SK-N-SH treated with all-trans-retinoic acid at 6 μM for 48 hours (cell line): ENCODE results near the gene TOGARAM1.

ENCODE experiments used
- ATAC-seq: fragments of 200-7000 bp; cut with Tn5 transposase; 3 replicates; pipeline ENCODE4 v1.9.1; 2020; ENCODE audit warnings: mild to moderate bottlenecking, moderate library complexity
- ARNTL ChIP-seq: fragments of 450-650 bp; formaldehyde crosslinking; IDR thresholded peaks from 2 replicates; pipeline ENCODE4 v1.5.0; 2020; ENCODE audit warnings: low read depth, mild to moderate bottlenecking, moderate library complexity, borderline replicate concordance
- BACH2 ChIP-seq: fragments of 250-450 bp; sonication (Bioruptor Pico); IDR thresholded peaks from 2 replicates; pipeline ENCODE4 v1.9.0; 2021; ENCODE audit warnings: mild to moderate bottlenecking, borderline replicate concordance
- CREB5 ChIP-seq: fragments of 250-450 bp; sonication (Bioruptor Pico); IDR thresholded peaks from 2 replicates; pipeline ENCODE4 v1.5.1; 2020; ENCODE audit warnings: low read depth, mild to moderate bottlenecking, moderate library complexity
- CSRNP3 ChIP-seq: fragments of 250-450 bp; sonication (Bioruptor Pico); IDR thresholded peaks from 2 replicates; pipeline ENCODE4 v1.5.1; 2021; ENCODE audit warnings: mild to moderate bottlenecking, moderate library complexity
- ESRRG ChIP-seq: fragments of 250-450 bp; sonication (Bioruptor Pico); IDR thresholded peaks from 2 replicates; pipeline ENCODE4 v1.6.1; 2021; ENCODE audit warnings: mild to moderate bottlenecking
- ISL1 ChIP-seq: fragments of 250-450 bp; sonication (Bioruptor Pico); IDR thresholded peaks from 2 replicates; pipeline ENCODE4 v2.1.2; 2022; ENCODE audit warnings: mild to moderate bottlenecking, moderate library complexity
- OSR1 ChIP-seq: fragments of 250-450 bp; sonication (Bioruptor Pico); IDR thresholded peaks from 2 replicates; pipeline ENCODE4 v1.8.0; 2022; ENCODE audit warnings: moderate library complexity, mild to moderate bottlenecking, inconsistent platforms
- PATZ1 ChIP-seq: fragments of 250-450 bp; sonication (Bioruptor Pico); IDR thresholded peaks from 2 replicates; pipeline ENCODE4 v1.8.0; 2020; ENCODE audit warnings: mild to moderate bottlenecking, moderate library complexity, borderline replicate concordance
- POU6F1 ChIP-seq: fragments of 250-450 bp; sonication (Bioruptor Pico); IDR thresholded peaks from 2 replicates; pipeline ENCODE4 v1.8.0; 2021; ENCODE audit warnings: low read depth, mild to moderate bottlenecking, moderate library complexity, borderline replicate concordance
- PPARA ChIP-seq: fragments of 250-450 bp; sonication (Bioruptor Pico); IDR thresholded peaks from 2 replicates; pipeline ENCODE4 v1.5.0; 2020; ENCODE audit warnings: mild to moderate bottlenecking, borderline replicate concordance
- RARB ChIP-seq: fragments of 250-450 bp; sonication (Bioruptor Pico); IDR thresholded peaks from 2 replicates; pipeline ENCODE4 v1.8.0; 2021; ENCODE audit warnings: mild to moderate bottlenecking, moderate library complexity
- SNAI2 ChIP-seq: fragments of 250-450 bp; sonication (Bioruptor Pico); IDR thresholded peaks from 2 replicates; pipeline ENCODE4 v1.5.0; 2020; ENCODE audit warnings: mild to moderate bottlenecking, moderate library complexity
- TCF4 ChIP-seq: fragments of 250-450 bp; sonication (Bioruptor Pico); IDR thresholded peaks from 2 replicates; pipeline ENCODE4 v1.8.0; 2021; ENCODE audit warnings: mild to moderate bottlenecking, moderate library complexity, borderline replicate concordance
- TSHZ2 ChIP-seq: fragments of 250-450 bp; sonication (Bioruptor Pico); IDR thresholded peaks from 2 replicates; pipeline ENCODE4 v1.5.0; 2020; ENCODE audit warnings: mild to moderate bottlenecking, moderate library complexity
- ZC3H10 ChIP-seq: fragments of 250-450 bp; sonication (Bioruptor Pico); IDR thresholded peaks from 2 replicates; pipeline ENCODE4 v1.5.1; 2021; ENCODE audit warnings: mild to moderate bottlenecking, moderate library complexity
- ZFP3 ChIP-seq: fragments of 250-450 bp; sonication (Bioruptor Pico); IDR thresholded peaks from 2 replicates; pipeline ENCODE4 v1.5.0; 2020; ENCODE audit warnings: mild to moderate bottlenecking, moderate library complexity
- ZFP30 ChIP-seq: fragments of 450-650 bp; formaldehyde crosslinking; IDR thresholded peaks from 2 replicates; pipeline ENCODE4 v1.5.0; 2022; ENCODE audit warnings: mild to moderate bottlenecking, moderate library complexity
- ZNF565 ChIP-seq: fragments of 450-650 bp; formaldehyde crosslinking; conservative IDR thresholded peaks from 2 replicates; pipeline ENCODE4 v1.5.0; 2020; ENCODE audit warnings: low read depth, mild to moderate bottlenecking, moderate library complexity
- ZNF70 ChIP-seq: fragments of 450-650 bp; formaldehyde crosslinking; IDR thresholded peaks from 2 replicates; pipeline ENCODE4 v1.5.0; 2020; ENCODE audit warnings: mild to moderate bottlenecking, moderate library complexity

Gene TOGARAM1

GRCh38 chr14:45072126-45072525, 110.1 kb downstream of the TOGARAM1 start:
- no peak for ATAC-seq

GRCh38 chr14:45073231-45073879, 111.4 kb downstream of the TOGARAM1 start:
- TF ChIP-seq ISL1 (CRISPR knock-in tag) (no peak), ESRRG (no peak), SNAI2 (CRISPR knock-in tag) (no peak), PPARA (CRISPR knock-in tag) (no peak), BACH2 (CRISPR knock-in tag) (no peak), TSHZ2 (CRISPR knock-in tag) (no peak), ARNTL (CRISPR knock-in tag) (no peak)
- no peak for ATAC-seq

More at GRCh38 chr14:45072126-45072525, 110.1 kb downstream of the TOGARAM1 start:
- TF ChIP-seq TCF4 (CRISPR knock-in tag), result no peak
- no peak for TF ChIP-seq ZNF565 (CRISPR knock-in tag)
- no peak for TF ChIP-seq ZFP30 (CRISPR knock-in tag)
- TF ChIP-seq ZNF70 (CRISPR knock-in tag), result no peak
- no peak for TF ChIP-seq PATZ1 (CRISPR knock-in tag)
- no peak for TF ChIP-seq ZFP3
- no peak for TF ChIP-seq CSRNP3 (CRISPR knock-in tag)
- TF ChIP-seq BACH2 (CRISPR knock-in tag), result no peak
- TF ChIP-seq POU6F1 (CRISPR knock-in tag), result no peak
- TF ChIP-seq PPARA (CRISPR knock-in tag), result no peak
- no peak for TF ChIP-seq CREB5 (CRISPR knock-in tag)
- TF ChIP-seq ZC3H10 (CRISPR knock-in tag), result no peak
- TF ChIP-seq, all 23 proteins: peak for 0

- ATAC-seq, result no peak
- TF ChIP-seq TSHZ2 (CRISPR knock-in tag) (no peak), ESRRG (no peak), BACH2 (CRISPR knock-in tag) (no peak), SNAI2 (CRISPR knock-in tag) (no peak), ZFP30 (CRISPR knock-in tag) (no peak), ZNF70 (CRISPR knock-in tag) (no peak), PATZ1 (CRISPR knock-in tag) (no peak), RARB (CRISPR knock-in tag) (no peak), ISL1 (CRISPR knock-in tag) (no peak), ZFP3 (no peak), ZNF565 (CRISPR knock-in tag) (no peak), CSRNP3 (CRISPR knock-in tag) (no peak), ZC3H10 (CRISPR knock-in tag) (no peak), OSR1 (CRISPR knock-in tag) (no peak)
These were observed 116.3 kb downstream of the TOGARAM1 start for GRCh38 chr14:45078323-45078722.
